SKM-1 treated with dmso at 0.1 percent for 144 hours (cell line): ENCODE results near the gene CRBN.

ENCODE experiments used
- DNase-seq: peaks from one replicate; lab custom pipeline; 2025; ENCODE audit not compliant: unreplicated experiment; lab: John Stamatoyannopoulos, UW

CRBN gene

GRCh38 chr3:3110749-3111361 lies 68.6 kb downstream of the CRBN start:
- peak; percentile 14 for DNase-seq

- no peak for DNase-seq
Observed at GRCh38 chr3:3110299-3110630, 69.2 kb downstream of the CRBN start, which contains the start of gene IL5RA. Gene IL5RA (minus strand): TSS chr3:3110374. CDS start chr3:3104984, 5,390 bp downstream.

- no peak for DNase-seq
Observed at GRCh38 chr3:3109407-3110298, 69.8 kb downstream of the CRBN start.

GRCh38 chr3:3107858-3108257 lies 71.6 kb downstream of the CRBN start:
- no peak for DNase-seq

GRCh38 chr3:3107181-3107580 lies 72.3 kb downstream of the CRBN start:
- no peak for DNase-seq

- no peak for DNase-seq
Observed at GRCh38 chr3:3105815-3106214, 73.7 kb downstream of the CRBN start.

- DNase-seq: no peak
Observed at GRCh38 chr3:3105246-3105645, 74.2 kb downstream of the CRBN start.

GRCh38 chr3:3102751-3103150 lies 76.7 kb downstream of the CRBN start:
- no peak for DNase-seq

- DNase-seq: no peak
Observed at GRCh38 chr3:3101660-3102458, 77.6 kb downstream of the CRBN start.
